Fibroblast of villous mesenchyme (primary cell): ENCODE measurements around the gene NUDT5. TPM values are rescaled to one million over a fixed set of nuclear protein-coding genes. Genes with fewer than 3 reads are reported as not detected.

Experiments
- DNase-seq: peaks from one replicate; pipeline ENCODE4 v3.0.0-alpha.2; 2010; ENCODE audit warnings: low read depth
- H3K4me3 ChIP-seq: 2 replicates; pipeline ENCODE4 v1.5.1; 2011; ENCODE audit warnings: low read depth, mild to moderate bottlenecking, low read length
- CTCF ChIP-seq: IDR thresholded peaks from 2 replicates; pipeline ENCODE4 v1.5.1; 2012; ENCODE audit warnings: low read depth, mild to moderate bottlenecking, low read length; ENCODE audit not compliant: insufficient read depth
- small RNA-seq: library from RNA; depleted of rRNA; stranded (forward); fragments of <200 nt; gene quantifications from one replicate; pipeline ENCODE3, GENCODE V24; 2012
- total RNA-seq: library from RNA; depleted of rRNA; stranded (reverse); fragments of >200 nt; gene quantifications from 2 replicates; pipeline ENCODE4 v1.2.3, GENCODE V29; 2012

The NUDT5 gene
- total RNA-seq, 1 donor = 59.2 TPM

- H3K4me3 ChIP-seq = no peak overlapping the region
- no peak for DNase-seq
- no peak for TF ChIP-seq CTCF
These were observed 51.2 kb downstream of the NUDT5 start for GRCh38 chr10:12144538-12144937.

- no peak for DNase-seq
- TF ChIP-seq CTCF = no peak
- H3K4me3 ChIP-seq = no peak overlapping the region
These were observed 55.7 kb downstream of the NUDT5 start for GRCh38 chr10:12140038-12140437.

GRCh38 chr10:12135631-12136030 lies 60.1 kb downstream of the NUDT5 start:
- H3K4me3 ChIP-seq = no peak overlapping the region
- no peak for DNase-seq
- TF ChIP-seq CTCF = no peak

GRCh38 chr10:12130237-12130872 lies 65.3 kb downstream of the NUDT5 start:
- peak; percentile 58 for TF ChIP-seq CTCF
- DNase-seq = peak; percentile 69
- H3K4me3 ChIP-seq = peak overlapping the region; percentile 88

GRCh38 chr10:12129222-12130111 lies 66.2 kb downstream of the NUDT5 start, which contains the start of gene SEC61A2:
SEC61A2 (plus strand) TSS chr10:12129677; CDS start chr10:12129788, 111 bp downstream.
- DNase-seq = peak; percentile 92
- TF ChIP-seq CTCF = no peak
- peak within 1 kb of the TSS; percentile 88 for H3K4me3 ChIP-seq

GRCh38 chr10:12121673-12122072 lies 74.0 kb downstream of the NUDT5 start:
- DNase-seq = no peak
- no peak overlapping the region for H3K4me3 ChIP-seq
- no peak for TF ChIP-seq CTCF

Small RNA genes within 50 kb of the gene (small RNA-seq; reads per million reads assigned to genes)
- gene MIR548AK = not detected
- not detected for gene RNU6-88P

Other genes starting within 250 kb of the NUDT5 start
- 14.2 and 19.0 TPM in 2 replicates for gene UPF2, start 153.1 kb downstream of the NUDT5 start, total RNA-seq
- gene DHTKD1, start 126.9 kb downstream of the NUDT5 start, total RNA-seq = 20.6 and 30.7 TPM in 2 replicates
- 12.9 and 16.0 TPM in 2 replicates for gene SEC61A2, start 66.2 kb downstream of the NUDT5 start, total RNA-seq
- gene CDC123, start 297 bp upstream of the NUDT5 start, total RNA-seq = 124 and 143 TPM in 2 replicates
- gene CAMK1D, start 153.7 kb upstream of the NUDT5 start, total RNA-seq = 1.3 and 1.9 TPM in 2 replicates